HG02981 (cell line): ENCODE results near the gene PDE4D.
A peak's percentile ranks its signal among the peaks of the same experiment; 100 is the strongest.

Experiments
- ATAC-seq: cut with Tn5 transposase; IDR thresholded peaks from one replicate; pipeline ENCODE4 v1.9.1; 2021; ENCODE audit warnings: mild to moderate bottlenecking, moderate library complexity; ENCODE audit not compliant: unreplicated experiment

The PDE4D gene

GRCh38 chr5:59168067-59168466 is 725.5 kb downstream of the PDE4D start:
- ATAC-seq, result no peak

DNA sequence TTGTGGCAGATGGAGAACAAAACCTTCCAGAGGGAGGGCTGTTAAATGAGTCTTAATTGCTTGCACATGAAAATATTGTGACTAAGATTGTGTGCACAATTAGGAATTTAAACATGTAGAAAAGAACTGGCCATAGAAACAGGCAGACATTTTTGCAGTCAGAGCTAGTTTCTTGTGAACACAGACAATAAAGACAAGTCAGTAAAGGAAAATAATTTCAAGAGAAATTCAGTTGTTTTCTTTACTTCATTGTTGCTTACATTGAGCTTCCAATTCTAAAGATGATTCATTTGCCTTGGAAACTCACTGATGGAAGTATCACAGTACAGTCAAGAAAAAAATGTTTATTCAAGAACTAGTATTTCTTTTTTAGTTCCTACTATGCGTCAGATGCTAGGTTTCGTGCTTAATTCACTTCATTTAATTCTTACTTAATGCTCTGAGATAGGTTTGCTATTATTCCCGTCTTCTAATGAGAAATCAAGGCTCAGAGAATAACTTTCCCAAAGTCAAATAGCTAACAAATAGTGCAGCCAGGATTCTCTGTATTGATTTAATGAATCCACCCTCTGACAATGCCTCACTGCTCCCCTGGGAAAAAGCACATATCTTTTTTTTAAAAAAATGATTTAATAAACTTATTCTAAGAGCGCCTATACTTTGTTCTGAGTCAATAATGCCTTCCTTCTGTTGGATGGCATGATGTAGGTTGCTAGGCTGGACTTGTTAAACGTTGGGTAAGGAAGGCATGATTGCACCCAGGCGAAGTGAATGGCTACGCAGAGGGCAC is 729.3 kb downstream of the PDE4D start:
- ATAC-seq, result no peak

DNA sequence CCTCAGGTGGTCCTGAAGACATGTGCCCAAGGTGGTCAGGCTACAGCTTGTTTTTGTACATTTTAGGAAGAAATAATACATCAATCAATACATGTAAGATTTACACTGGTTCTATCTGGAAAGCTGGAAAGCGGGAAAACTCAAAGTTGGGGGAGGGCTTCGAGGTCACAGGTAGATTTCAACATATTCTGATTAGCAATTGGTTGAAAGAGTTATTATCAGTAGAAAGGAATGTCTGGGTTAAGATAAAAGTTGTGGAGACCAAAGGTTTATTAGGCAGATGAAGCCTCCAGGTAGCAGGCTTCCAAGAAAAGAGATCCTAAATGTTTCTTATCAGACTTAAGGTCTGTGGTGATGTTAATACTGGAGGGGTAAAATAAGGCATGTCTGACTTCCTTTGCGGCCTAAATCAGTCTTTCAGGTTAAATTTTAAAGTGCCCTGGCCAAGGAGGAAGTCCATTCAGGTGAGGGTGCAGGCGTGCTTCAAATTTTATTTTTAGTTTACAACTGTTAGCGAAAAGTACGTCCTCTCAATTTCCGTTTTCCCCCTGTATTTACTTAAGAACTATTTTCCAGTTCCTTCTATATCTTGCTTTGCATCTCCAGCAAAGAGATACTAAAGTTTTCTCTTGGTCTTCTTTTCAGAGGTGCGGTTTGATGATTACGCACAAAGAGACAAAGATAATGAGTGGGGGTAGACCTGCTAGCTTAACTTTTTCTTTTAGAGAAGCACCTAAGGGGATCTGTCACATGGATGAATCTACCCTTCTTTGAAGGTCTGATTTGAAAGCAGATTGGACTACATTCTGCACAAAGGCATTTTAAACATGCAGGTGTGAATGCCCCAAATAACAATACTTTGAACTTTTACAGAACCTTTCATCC is 732.1 kb downstream of the PDE4D start:
- ATAC-seq, result no peak

DNA sequence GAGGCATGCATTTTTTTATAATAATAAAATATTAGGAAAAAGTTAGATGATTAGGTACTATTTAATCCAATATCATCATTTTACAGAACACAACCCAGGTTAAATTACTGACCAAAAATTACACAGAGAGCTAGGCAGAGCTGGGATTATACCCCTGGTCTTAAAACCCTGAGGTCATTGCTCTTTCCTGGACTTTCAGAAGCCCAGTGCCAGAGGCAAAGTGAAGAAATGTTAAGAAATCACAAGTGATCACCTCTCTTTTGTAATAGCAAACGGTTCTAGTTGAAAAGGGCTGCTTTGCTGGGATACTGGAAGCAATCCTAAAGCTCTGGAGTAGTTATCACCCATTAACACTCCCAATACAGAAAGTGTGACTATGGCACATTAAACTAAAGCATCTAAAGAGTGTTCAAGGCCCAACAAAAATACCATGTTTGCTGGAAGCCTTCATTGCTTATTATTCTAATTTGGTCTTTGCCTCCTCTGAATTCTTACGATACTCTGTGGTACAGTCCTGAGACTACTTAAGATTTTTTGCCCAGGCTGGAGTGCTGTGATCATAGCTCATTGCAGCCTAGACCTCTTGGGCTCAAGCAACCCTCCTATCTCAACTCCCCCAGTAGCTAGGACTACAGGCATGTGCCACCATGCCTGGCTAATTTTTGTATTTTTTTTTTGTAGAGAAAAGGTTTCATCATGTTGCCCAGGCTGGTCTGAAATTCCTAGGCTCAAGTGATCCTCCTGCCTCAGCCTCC is 734.7 kb downstream of the PDE4D start:
- ATAC-seq, result no peak

GRCh38 chr5:59158165-59158564 is 735.4 kb downstream of the PDE4D start:
- ATAC-seq, result no peak

DNA sequence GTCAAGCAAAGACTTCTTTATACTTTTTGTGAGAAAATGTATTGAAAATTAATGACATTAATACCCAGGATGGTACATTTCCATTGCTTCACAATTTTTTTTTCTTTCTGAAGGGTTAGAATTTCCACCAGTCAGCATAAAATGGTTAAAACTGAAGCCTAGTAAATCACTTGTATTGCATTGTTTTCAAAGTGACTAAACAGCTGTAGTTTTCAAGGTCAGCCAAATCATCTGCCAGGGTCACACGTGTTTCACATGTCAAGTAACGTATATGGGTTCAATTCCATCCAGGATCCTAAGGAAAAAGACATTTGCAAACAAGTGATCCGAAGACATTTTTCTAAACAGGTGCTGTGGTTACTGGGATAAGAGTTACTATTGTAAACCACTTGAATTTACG is 736.5 kb downstream of the PDE4D start:
- no peak for ATAC-seq

DNA sequence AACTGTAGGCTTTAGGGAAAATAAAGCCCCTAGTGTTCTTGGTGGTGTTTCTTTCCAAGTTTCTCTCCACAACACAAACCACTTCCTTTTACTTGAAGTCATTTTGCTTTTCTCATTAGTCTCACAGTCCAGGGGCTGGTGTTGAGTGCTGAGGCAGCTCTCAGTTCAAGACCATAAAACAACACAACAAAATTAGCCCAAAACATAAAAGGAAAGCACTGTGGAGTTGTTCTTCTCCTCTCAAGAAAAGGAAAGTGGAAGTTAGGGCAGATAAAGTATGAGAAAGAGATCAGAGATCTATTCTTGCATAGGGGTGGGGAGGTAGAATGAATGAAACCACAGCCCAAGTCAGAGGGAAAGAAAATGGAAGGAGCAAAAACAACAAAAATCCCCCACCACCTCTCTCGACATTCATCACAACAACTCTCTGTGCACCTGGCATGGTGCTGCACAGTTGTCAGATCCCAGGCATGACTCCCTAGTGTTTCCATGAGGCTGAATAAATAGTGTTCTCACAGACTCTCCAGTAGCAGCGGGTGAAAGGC is 740.8 kb downstream of the PDE4D start:
- ATAC-seq, result no peak

DNA sequence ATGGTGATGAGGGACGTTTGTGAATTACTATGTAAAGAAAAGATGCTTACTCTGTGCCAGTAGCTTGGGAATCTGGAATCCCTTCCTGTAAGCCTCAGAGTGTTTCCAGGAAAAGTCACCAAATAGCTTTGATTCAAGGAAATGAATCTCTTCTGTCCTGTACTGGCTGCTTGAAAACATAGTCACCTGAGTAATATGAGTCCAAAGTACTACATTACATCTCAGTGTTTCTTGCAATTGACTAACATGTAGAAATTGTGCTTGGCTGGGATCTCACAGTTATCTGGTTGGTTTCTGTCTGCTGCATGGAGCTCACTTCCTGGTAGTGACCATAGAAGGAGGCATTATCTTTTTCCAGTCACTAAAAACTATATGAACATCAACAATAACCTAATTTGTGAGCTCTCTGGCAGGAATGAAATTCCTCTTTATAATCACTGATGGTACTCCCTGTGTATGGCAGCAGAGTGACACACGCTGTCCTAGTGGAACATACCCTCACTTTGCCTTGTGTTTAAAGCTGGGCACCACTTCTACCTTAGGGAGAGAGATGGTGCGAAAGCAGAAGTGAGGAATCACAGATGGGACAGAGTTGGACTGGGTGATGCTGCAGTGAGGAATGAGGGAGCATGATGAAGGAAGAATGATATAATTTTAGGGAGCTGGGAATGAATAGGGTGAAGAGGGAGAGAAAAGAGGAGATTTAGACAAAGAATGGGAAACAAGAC is 742.2 kb downstream of the PDE4D start:
- no peak for ATAC-seq

- ATAC-seq, result no peak
Observed at GRCh38 chr5:59149827-59150226, 743.7 kb downstream of the PDE4D start.

GRCh38 chr5:59149271-59149670 is 744.3 kb downstream of the PDE4D start:
- no peak for ATAC-seq

DNA sequence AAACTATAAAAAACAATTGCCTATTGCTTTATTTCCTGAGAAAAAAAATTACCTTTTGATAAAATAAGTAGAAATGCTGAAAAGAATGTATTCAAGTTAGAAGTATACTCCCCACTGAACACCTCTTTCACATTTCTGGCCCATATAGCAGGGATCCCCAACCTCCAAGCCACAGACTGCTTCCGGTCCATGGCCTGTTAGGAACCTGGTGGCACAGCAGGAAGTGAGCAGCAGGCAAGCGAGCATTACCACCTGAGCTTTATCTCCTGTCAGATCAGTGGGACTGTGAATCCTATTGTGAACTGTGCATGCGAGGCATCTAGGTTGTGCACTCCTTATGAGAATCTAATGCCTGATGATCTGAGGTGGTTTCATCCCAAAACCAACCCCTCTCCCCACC is 746.8 kb downstream of the PDE4D start:
- no peak for ATAC-seq

- peak; percentile 96 for ATAC-seq
Observed at GRCh38 chr5:59143926-59144333, 749.6 kb downstream of the PDE4D start.

- ATAC-seq, result no peak
Observed at GRCh38 chr5:59142927-59143326, 750.6 kb downstream of the PDE4D start.

DNA sequence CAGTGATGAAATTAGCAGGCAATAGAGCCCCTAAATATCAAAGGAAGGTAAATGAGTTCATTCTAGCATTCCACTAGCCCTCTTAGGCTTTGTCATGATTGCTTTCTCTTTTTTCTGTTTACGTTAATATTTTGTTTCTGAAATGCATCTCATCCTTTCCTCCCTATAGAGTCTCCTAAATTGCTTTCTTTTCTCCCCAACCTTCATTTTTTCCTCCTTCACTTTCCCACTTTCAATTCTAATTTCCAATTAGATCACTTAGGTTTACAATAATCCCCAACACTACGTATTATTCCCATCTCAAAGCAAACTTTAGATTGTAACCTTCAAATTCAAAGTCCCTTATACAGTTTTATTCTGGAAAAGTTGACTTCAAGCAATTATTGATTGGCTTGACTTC is 751.4 kb downstream of the PDE4D start:
- no peak for ATAC-seq

GRCh38 chr5:59140133-59140532 is 753.4 kb downstream of the PDE4D start:
- no peak for ATAC-seq

- no peak for ATAC-seq
Observed at GRCh38 chr5:59139695-59140094, 753.8 kb downstream of the PDE4D start.

DNA sequence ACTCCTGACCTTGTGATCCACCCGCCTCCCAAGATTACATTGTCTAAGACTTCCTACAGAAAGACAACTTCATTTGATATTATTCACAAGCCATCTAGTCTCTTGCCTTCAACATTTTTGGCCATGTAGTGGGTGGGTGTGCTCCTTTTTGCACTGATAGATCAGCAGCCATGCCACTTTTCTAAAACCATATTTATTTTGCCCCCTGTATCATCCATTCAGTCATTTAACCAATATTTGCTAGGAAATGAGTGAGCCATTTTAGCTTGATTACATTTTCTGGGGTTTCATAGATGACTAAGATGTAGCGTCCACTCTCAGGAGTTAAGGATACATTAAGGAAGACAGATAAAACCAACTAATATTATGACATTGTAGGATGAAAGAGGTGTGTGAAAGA is 755.0 kb downstream of the PDE4D start:
- no peak for ATAC-seq

GRCh38 chr5:59137846-59138245 is 755.7 kb downstream of the PDE4D start:
- ATAC-seq, result no peak

DNA sequence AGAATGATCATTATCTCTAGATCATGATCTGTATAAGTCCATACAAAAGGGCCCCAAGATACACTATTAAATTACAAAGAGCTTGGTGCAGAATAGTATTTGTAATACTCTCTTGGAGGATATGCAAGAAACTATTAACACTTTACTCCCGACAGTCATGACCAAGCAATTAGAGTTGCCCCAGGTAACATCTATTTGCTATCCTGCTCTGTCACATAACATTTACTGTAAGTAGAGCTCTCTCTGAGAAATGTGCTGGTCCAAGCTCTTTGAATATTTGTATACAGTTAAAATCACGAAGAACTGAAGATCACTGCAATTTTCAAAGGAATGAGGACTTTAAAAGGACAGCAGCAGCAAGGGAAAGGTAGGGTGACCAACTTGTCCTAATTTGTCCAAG is 757.0 kb downstream of the PDE4D start:
- ATAC-seq, result no peak

DNA sequence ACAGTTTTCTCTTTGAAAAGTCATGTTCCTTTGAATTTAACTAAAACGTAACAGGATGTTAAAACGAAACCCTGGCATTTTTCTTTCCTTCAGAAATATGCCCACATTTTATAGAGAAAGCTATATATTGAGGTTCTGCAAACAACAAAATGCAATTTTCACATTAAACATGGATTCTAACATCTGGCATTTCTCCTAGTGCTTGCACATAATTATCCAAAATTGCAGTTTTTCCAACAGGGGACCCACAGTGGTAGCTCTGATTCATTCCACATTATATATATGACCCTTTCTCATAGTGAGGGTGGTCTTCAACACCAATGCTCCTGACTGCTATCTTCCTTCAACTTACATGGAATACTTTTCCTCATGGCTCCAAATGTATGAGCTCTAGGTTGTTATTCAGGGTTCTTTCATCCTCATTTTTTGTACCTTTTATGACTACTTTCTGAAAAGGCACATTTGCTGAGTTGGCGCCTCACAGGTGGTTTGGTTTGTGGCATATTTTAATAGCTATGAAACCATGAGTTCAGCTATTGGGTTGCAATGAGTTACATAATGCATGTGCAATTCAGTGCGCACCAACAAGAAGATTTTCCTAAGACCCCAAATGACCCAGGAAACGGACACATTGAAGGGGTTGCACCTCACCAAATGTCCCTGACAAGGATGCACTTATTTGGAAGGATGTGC is 758.9 kb downstream of the PDE4D start:
- ATAC-seq, result no peak
